ENCODE data around the gene MTF1. TPM values are rescaled to one million over a fixed set of nuclear protein-coding genes. Genes with fewer than 3 reads are reported as not detected.
A peak's percentile ranks its signal among the peaks of the same experiment; 100 is the strongest.

MTF1 gene
- total and polyA plus RNA-seq, 4 donors: 2.6 to 23.3 (median 10.8) TPM

- Histone ChIP-seq H3K27ac (ENCODE audit: low read depth in 1 of 2, low read length in 1 of 2) (no peak overlapping the region), H3K4me1 (ENCODE audit: control insufficient read depth in 5 of 5, insufficient read depth in 5 of 5, low read length in 5 of 5) (peaks cover 0 to 22% (median 7%) of the 10 kb centered on the region in 5 donors), H3K9ac (ENCODE audit: insufficient read depth in 1 of 2, low read length in 2 of 2) (no peak overlapping the region), H3K9me3 (ENCODE audit: control insufficient read depth in 4 of 4, insufficient read depth in 3 of 4, low read length in 3 of 4) (no peaks in the 10 kb centered on the region), H3K4me3 (no peak overlapping the region), H3K27me3 (ENCODE audit: control insufficient read depth in 3 of 3, insufficient read depth in 3 of 3, low read length in 2 of 3) (no peaks in the 10 kb centered on the region), H3K36me3 (ENCODE audit: control insufficient read depth in 4 of 4, insufficient read depth in 4 of 4, low read length in 4 of 4) (peaks cover 7 to 18% (median 11%) of the 10 kb centered on the region in 4 donors)
- no peak for TF ChIP-seq CTCF (IDR thresholded peaks at IDR 0.05; ENCODE audit: control extremely low read depth, extremely low read depth)
- ATAC-seq (ENCODE audit: insufficient read depth, low FRiP score): no peak
- DNase-seq: no peak
- WGBS, 2 donors: 28 to 45% methylated on average over 2 of the region's 2 CpGs
Observed at GRCh38 chr1:37809942-37810341, 49.5 kb downstream of the MTF1 start.

GRCh38 chr1:37808369-37809319, 50.7 kb downstream of the MTF1 start:
- 3 to 7% methylated on average over 39 to 54 of the region's 54 CpGs for WGBS, 2 donors
- peak; percentile 81 to 86 (median 82) for DNase-seq

GRCh38 chr1:37807555-37808368, 51.6 kb downstream of the MTF1 start, which contains the start of the genes C1orf122 and YRDC:
Gene C1orf122 (plus strand): TSS chr1:37807790. CDS start chr1:37808405, 615 bp downstream.
Gene YRDC (minus strand): TSS chr1:37808208. CDS start chr1:37808180, 28 bp downstream.
- H3K36me3 ChIP-seq (ENCODE audit: control insufficient read depth in 4 of 4, insufficient read depth in 4 of 4, low read length in 4 of 4): peaks cover 16 to 26% (median 22%) of the 10 kb centered on the region in 4 donors
- peak; percentile 95 to 97 (median 96) for DNase-seq
- TF ChIP-seq CTCF (IDR thresholded peaks at IDR 0.05; ENCODE audit: control extremely low read depth, extremely low read depth): no peak
- no peaks in the 10 kb centered on the region for H3K9me3 ChIP-seq (ENCODE audit: control insufficient read depth in 4 of 4, insufficient read depth in 3 of 4, low read length in 3 of 4)
- peak within 1 kb of the TSS; percentile 50 to 72 for H3K9ac ChIP-seq (ENCODE audit: insufficient read depth in 1 of 2, low read length in 2 of 2)
- 1% methylated on average over 61 to 95 of the region's 95 CpGs for WGBS, 2 donors
- no peaks in the 10 kb centered on the region for H3K27me3 ChIP-seq (ENCODE audit: control insufficient read depth in 3 of 3, insufficient read depth in 3 of 3, low read length in 2 of 3)
- peak within 1 kb of the TSS; percentile 82 for H3K4me3 ChIP-seq
- H3K27ac ChIP-seq (ENCODE audit: low read depth in 1 of 2, low read length in 1 of 2): peak within 1 kb of the TSS; percentile 92 to 94
- H3K4me1 ChIP-seq (ENCODE audit: control insufficient read depth in 5 of 5, insufficient read depth in 5 of 5, low read length in 5 of 5): peaks cover 0 to 18% (median 7%) of the 10 kb centered on the region in 5 donors
- peak; percentile 87 for ATAC-seq (ENCODE audit: insufficient read depth, low FRiP score)

More at GRCh38 chr1:37808369-37809319, 50.7 kb downstream of the MTF1 start:
- Histone ChIP-seq H3K27me3 (ENCODE audit: control insufficient read depth in 3 of 3, insufficient read depth in 3 of 3, low read length in 2 of 3) (no peaks in the 10 kb centered on the region), H3K4me1 (ENCODE audit: control insufficient read depth in 5 of 5, insufficient read depth in 5 of 5, low read length in 5 of 5) (peaks cover 0 to 22% (median 7%) of the 10 kb centered on the region in 5 donors), H3K36me3 (ENCODE audit: control insufficient read depth in 4 of 4, insufficient read depth in 4 of 4, low read length in 4 of 4) (peaks cover 16 to 25% (median 19%) of the 10 kb centered on the region in 4 donors), H3K9ac (ENCODE audit: insufficient read depth in 1 of 2, low read length in 2 of 2) (peak overlapping the region in 1 of 2 donors; percentile 34), H3K9me3 (ENCODE audit: control insufficient read depth in 4 of 4, insufficient read depth in 3 of 4, low read length in 3 of 4) (no peaks in the 10 kb centered on the region), H3K4me3 (peak overlapping the region; percentile 61), H3K27ac (ENCODE audit: low read depth in 1 of 2, low read length in 1 of 2) (peak overlapping the region; percentile 92 to 94)
- no peak for TF ChIP-seq CTCF (IDR thresholded peaks at IDR 0.05; ENCODE audit: control extremely low read depth, extremely low read depth)
- peak; percentile 86 for ATAC-seq (ENCODE audit: insufficient read depth, low FRiP score)

Data from lung (tissue), 12 donors.